GM18505 (cell line): ENCODE results near the gene SLIT3.

Source experiments
- ATAC-seq: cut with Tn5 transposase; IDR thresholded peaks from one replicate; pipeline ENCODE4 v1.9.1; 2021; ENCODE audit not compliant: unreplicated experiment
- POLR2A ChIP-seq: IDR thresholded peaks from 4 replicates; pipeline ENCODE4 v1.6.1; 2011; ENCODE audit warnings: borderline replicate concordance; ENCODE audit not compliant: insufficient read depth, insufficient read length; ENCODE audit errors: extremely low read depth

SLIT3 gene

GRCh38 chr5:169097374-169098326, 203.3 kb downstream of the SLIT3 start:
- no peak for ATAC-seq
- TF ChIP-seq POLR2A, result no peak

GRCh38 chr5:169095976-169096375, 205.0 kb downstream of the SLIT3 start:
- ATAC-seq, result no peak
- no peak for TF ChIP-seq POLR2A

- no peak for TF ChIP-seq POLR2A
- ATAC-seq, result no peak
These were observed 205.5 kb downstream of the SLIT3 start for GRCh38 chr5:169095410-169095960.

- TF ChIP-seq POLR2A, result no peak
- ATAC-seq, result no peak
These were observed 206.1 kb downstream of the SLIT3 start for GRCh38 chr5:169094586-169095409.

GRCh38 chr5:169091396-169091980, 209.5 kb downstream of the SLIT3 start:
- TF ChIP-seq POLR2A, result no peak
- no peak for ATAC-seq

DNA sequence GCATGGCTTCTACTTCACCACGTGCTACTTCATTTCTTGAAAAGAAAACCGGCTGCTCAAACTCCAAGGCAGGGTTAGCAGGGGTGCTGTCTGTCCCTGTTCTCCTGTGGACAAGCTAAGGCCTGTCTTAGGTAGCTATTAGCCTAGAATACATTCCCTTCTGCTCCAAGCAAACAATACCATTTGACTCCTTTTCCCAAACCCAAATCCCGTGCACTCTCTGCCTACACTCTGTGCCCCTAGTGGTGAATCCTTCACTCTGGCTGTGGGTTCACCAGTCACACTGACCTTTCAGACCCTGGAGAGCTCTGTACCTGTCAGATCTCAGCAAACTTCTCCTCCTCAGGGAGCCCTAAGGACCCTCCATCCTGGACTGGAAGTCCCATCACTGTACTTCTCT, 211.6 kb downstream of the SLIT3 start:
- no peak for TF ChIP-seq POLR2A
- no peak for ATAC-seq

DNA sequence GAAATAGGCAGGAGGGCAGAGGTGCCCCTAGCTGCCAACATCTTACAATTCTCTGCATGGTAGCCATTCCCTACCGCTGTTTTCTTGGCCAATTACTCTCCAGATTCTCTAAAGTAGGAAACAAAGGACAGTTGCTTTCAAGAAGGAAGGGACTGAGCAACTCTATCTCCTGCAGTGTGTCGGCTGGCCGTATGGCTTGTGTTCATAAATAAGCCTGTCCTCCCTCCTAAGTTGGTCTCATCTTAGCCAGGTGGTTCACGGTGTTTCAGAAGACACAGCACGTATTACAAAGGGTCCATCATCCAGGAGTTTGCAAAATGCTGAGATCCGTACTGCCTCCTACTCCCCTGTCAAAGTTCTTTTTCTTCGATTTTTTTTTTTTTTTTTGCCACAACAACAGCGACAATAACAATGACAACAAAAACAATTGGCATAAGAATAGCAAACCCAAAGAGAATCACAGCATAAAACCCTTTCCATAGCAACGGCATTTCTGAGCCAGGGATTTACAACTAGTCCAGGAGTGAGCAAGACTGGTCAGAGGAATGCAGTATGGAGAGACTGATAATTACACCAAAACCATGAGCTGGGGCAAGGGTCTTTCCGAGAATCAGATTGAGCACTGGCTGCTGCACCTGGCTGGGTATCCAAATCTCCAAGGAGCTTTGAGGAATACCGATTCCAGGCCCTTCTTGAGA, 212.8 kb downstream of the SLIT3 start:
- no peak for ATAC-seq

GRCh38 chr5:169085636-169086035, 215.3 kb downstream of the SLIT3 start:
- no peak for ATAC-seq
- no peak for TF ChIP-seq POLR2A

More for the DNA sequence above, 212.8 kb downstream of the SLIT3 start:
- no peak for TF ChIP-seq POLR2A

DNA sequence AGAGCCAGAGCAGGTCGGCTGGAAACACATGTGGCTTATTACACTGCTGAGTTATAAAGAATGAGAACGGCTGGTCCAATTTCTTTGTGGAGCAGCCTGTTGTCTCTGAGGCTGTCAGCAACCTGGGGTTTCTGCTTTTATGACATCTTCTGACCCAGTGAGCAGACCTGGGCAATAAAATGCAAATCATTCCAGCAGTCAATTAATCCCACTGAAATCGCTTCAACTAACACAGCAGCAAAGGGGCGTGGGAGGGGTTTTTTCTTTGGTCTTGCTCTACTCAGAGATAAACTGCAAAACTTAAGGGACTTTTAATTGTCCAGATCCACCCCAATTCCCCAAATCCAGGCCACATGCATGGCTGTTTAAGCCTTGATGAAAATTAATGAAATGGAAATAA, 215.7 kb downstream of the SLIT3 start:
- TF ChIP-seq POLR2A, result no peak
- ATAC-seq, result no peak

- no peak for ATAC-seq
- no peak for TF ChIP-seq POLR2A
These were observed 216.2 kb downstream of the SLIT3 start for GRCh38 chr5:169084775-169085174.

GRCh38 chr5:169083394-169084018, 217.4 kb downstream of the SLIT3 start:
- no peak for TF ChIP-seq POLR2A
- no peak for ATAC-seq

DNA sequence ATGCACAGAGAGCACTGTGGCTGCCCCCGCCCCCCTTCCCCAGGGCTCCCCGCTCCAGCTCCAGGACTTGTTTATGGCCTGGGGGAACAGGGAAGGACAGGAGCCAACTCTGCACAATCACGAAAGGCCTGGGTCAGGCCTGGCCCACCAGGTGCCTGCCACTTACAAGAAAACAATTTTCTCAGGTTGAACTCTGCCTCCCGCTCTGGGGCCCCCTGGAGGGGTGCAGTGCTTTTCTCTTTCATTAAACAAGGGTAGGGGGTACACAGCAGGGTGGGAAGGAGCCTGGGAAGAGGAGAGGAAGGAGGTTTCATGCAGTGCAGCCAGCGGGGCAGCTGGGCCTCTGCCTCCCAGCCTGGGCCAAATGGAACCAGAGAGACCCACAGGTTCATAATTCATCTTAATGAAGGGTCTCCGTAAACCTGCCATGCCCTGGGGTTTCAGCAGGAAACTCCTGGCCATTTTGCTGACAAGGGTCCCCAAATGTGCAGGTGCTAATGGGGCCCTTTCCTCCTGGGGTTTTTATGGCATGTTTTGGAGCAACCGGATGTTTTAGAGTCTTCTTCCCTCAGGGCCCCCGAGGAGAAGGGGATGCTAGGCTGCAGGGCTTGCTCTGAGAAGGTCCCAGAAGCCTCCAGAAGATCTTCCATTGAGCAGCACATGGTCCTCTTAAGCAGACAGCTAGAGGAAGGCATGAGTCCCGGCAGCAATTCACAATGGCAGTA, 219.8 kb downstream of the SLIT3 start:
- no peak for ATAC-seq
- TF ChIP-seq POLR2A, result no peak

- TF ChIP-seq POLR2A, result no peak
- ATAC-seq, result no peak
These were observed 220.5 kb downstream of the SLIT3 start for GRCh38 chr5:169080448-169080911.
